ENCODE measurements around the gene TLX2. TPM values are rescaled to one million over a fixed set of nuclear protein-coding genes. Genes with fewer than 3 reads are reported as not detected.

TLX2 gene
- total and polyA plus RNA-seq, 2 of the 4 experiments (the other 2 are of a cell fraction): not detected

DNA sequence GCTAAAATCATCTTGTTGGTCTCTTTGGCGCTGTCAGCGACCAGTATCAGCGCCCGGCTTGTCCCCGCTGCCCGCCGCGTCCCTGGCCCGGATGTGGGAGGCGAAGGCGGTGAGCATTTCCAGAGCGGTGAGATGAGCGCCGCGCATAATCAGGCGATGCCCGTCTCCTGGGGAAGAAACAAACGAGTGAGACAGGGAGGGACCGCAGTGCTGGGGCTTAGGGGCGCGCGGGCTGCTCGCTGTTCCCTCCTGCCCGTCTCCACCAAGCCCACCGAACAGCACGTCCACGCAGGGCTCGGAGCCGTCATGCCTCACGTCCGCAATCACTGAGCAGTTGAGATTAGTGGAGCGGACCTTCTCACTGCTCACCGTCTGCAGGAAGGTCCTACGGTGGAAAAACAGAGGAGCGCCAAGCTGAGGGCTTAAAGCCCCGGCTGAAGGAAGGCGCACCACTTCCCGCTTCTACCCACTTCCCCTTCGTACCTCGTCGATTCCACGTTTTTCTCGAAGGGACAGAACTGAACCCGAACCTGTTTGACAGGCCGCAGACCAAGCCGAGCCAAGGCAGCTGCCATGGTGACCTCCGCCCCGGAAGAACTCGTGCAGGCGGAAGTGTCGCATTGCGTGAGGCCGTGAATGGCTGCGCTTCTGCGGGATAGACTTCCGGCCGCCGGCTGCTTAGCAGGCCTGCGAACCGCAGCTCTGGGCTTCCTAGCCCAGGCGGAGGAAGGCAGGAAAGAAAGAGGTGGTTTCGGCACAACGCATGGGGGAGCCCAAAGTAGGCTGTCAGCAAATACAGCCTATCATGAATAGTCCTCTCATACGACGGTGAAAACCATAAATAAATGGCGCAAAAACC lies 41.9 kb upstream of the TLX2 start, which contains the start of gene MRPL53:
Gene MRPL53, minus strand, starts transcription at position 595 of the 859 bp plus-strand sequence. Its CDS starts 20 bp downstream, at position 575.
- Histone ChIP-seq H2BK15ac (ENCODE audit: low read depth, low read length) (no peak within 1 kb of the TSS), H3K14ac (replicated peaks; ENCODE audit: low read depth, low read length) (peak within 1 kb of the TSS; percentile 96), H3K23ac (ENCODE audit: low read depth, low read length) (peak within 1 kb of the TSS; percentile 97), H3K4me2 (ENCODE audit: low read depth, low read length) (peak within 1 kb of the TSS; percentile 89), H3K4me3 (ENCODE audit: insufficient read depth, low read depth, low read length) (peak within 1 kb of the TSS; percentile 77), H3K79me1 (ENCODE audit: low read depth in 1 of 2, low read length in 2 of 2) (peaks cover 3 to 33% of the 10 kb centered on the region in 2 experiments; a peak in 3 of 4 replicates), H4K8ac (ENCODE audit: low read depth in 2 of 2, low read length in 2 of 2) (peak within 1 kb of the TSS; percentile 97 to 99), H3K27me3 (ENCODE audit: control insufficient read depth, insufficient read depth, low read length) (no peaks in the 10 kb centered on the region), H3K27ac (ENCODE audit: insufficient read depth, low read length) (peak within 1 kb of the TSS; percentile 91), H4K91ac (ENCODE audit: insufficient read depth, low read depth, low read length) (peak within 1 kb of the TSS; percentile 89), H3K18ac (ENCODE audit: low read depth, low read length) (peak within 1 kb of the TSS; percentile 62), H3K36me3 (ENCODE audit: control insufficient read depth, insufficient read depth, low read length) (peaks cover 20% of the 10 kb centered on the region), H3K4ac (ENCODE audit: low read depth, low read length) (peak within 1 kb of the TSS; percentile 95), H3K9me3 (ENCODE audit: control insufficient read depth, insufficient read depth, low read length) (no peaks in the 10 kb centered on the region), H2BK20ac (ENCODE audit: low read depth, low read length) (no peak within 1 kb of the TSS), H3K9me1 (ENCODE audit: insufficient read depth, low read length) (no peaks in the 10 kb centered on the region), H3K9ac (ENCODE audit: low read depth, low read length) (peak within 1 kb of the TSS; percentile 93), H3K4me1 (ENCODE audit: control insufficient read depth, insufficient read depth, low read length) (peaks cover 4% of the 10 kb centered on the region; the same call in 1 of the 2 replicates), H4K5ac (ENCODE audit: low read depth, low read length) (peak within 1 kb of the TSS; percentile 96), H3K56ac (ENCODE audit: extremely low read depth, insufficient read depth, low read length) (peak within 1 kb of the TSS; percentile 84), H2AK5ac (ENCODE audit: low read depth, low read length) (peak within 1 kb of the TSS; percentile 90), H2BK120ac (ENCODE audit: low read depth, low read length) (peak within 1 kb of the TSS; percentile 48; the same call in 1 of the 2 replicates), H2BK5ac (ENCODE audit: low read depth, low read length, poor library complexity, severe bottlenecking) (peak within 1 kb of the TSS; percentile 89), H4K20me1 (ENCODE audit: insufficient read depth, low read length) (no peaks in the 10 kb centered on the region), H2AFZ (replicated peaks; ENCODE audit: low read length, poor library complexity) (peak within 1 kb of the TSS; percentile 92), H2AK9ac (replicated peaks; ENCODE audit: low read depth, low read length, poor library complexity) (peak within 1 kb of the TSS; percentile 87)
- in situ Hi-C loops (cut with MboI; ENCODE audit: low sequenced_read_pairs): no loop called here
- ChIA-PET POLR2A (ENCODE audit: unreplicated experiment) (interaction anchor here (1.1 kb wide), 1 partner anchor 9 kb away, joined by 5 read pairs; no protein-coding TSS in a partner anchor), CTCF (no interaction called here)
- TSS peak; percentile 86 for BruUV-seq (replicated peaks)
- WGBS, 2 experiments (ENCODE audit: extremely low coverage in 2 of 2, insufficient read length in 1 of 2): 3% methylated on average over 34 of the region's 66 CpGs; no CpG with 5 or more reads in 1 of the 2 experiments
- ATAC-seq (ENCODE audit: low read depth): peak; percentile 91
- TF ChIP-seq CHD1 (IDR thresholded peaks at IDR 0.05; ENCODE audit: low read depth, low read length) (no peak), SMC3 (IDR thresholded peaks at IDR 0.05; ENCODE audit: low read depth, low read length) (no peak), RAD21 (IDR thresholded peaks at IDR 0.05; ENCODE audit: low read length) (no peak), CEBPB (IDR thresholded peaks at IDR 0.05; ENCODE audit: low read depth, low read length) (peak; percentile 21; the same call in 1 of the 2 replicates), FOS (IDR thresholded peaks at IDR 0.05; ENCODE audit: low read depth, low read length) (no peak)
- intact Hi-C loops (cut with micrococcal nuclease): no loop called here
- DNase-seq: peak; percentile 92
- dilution Hi-C loops (cut with HindIII; ENCODE audit: low sequenced_read_pairs, unreplicated experiment): no loop called here
